IPS-NIHi7 (cell line): Measurements from ENCODE around the gene DAAM2.

ENCODE experiments used
- DNase-seq: peaks from one replicate; pipeline ENCODE4 v3.0.0; 2012; ENCODE audit warnings: mixed read lengths; ENCODE audit errors: extremely low spot score

Gene DAAM2

GRCh38 chr6:39787322-39787721 is 4.9 kb upstream of the DAAM2 start:
- no peak for DNase-seq

- DNase-seq, result no peak
Observed at GRCh38 chr6:39790772-39791171, 1.4 kb upstream of the DAAM2 start.

- DNase-seq, result peak; percentile 43
Observed at GRCh38 chr6:39791311-39791710, 865 bp upstream of the DAAM2 start.

GRCh38 chr6:39792540-39793450 is 619 bp downstream of the DAAM2 start:
- no peak for DNase-seq

GRCh38 chr6:39793516-39793915 is 1.3 kb downstream of the DAAM2 start:
- DNase-seq, result no peak

- no peak for DNase-seq
Observed at GRCh38 chr6:39794231-39794630, 2.1 kb downstream of the DAAM2 start.

- no peak for DNase-seq
Observed at GRCh38 chr6:39797751-39798150, 5.6 kb downstream of the DAAM2 start.

GRCh38 chr6:39800034-39801032 is 8.2 kb downstream of the DAAM2 start:
- DNase-seq, result no peak

GRCh38 chr6:39801456-39802251 is 9.5 kb downstream of the DAAM2 start:
- DNase-seq, result no peak

- DNase-seq, result no peak
Observed at GRCh38 chr6:39803872-39804271, 11.7 kb downstream of the DAAM2 start.

GRCh38 chr6:39804466-39805065 is 12.4 kb downstream of the DAAM2 start:
- no peak for DNase-seq

- DNase-seq, result no peak
Observed at GRCh38 chr6:39806278-39806677, 14.1 kb downstream of the DAAM2 start.

- no peak for DNase-seq
Observed at GRCh38 chr6:39808346-39808745, 16.2 kb downstream of the DAAM2 start.

- no peak for DNase-seq
Observed at GRCh38 chr6:39808964-39809363, 16.8 kb downstream of the DAAM2 start.

GRCh38 chr6:39811835-39812345 is 19.7 kb downstream of the DAAM2 start:
- no peak for DNase-seq

GRCh38 chr6:39812496-39812852 is 20.3 kb downstream of the DAAM2 start:
- DNase-seq, result no peak

GRCh38 chr6:39812853-39813533 is 20.8 kb downstream of the DAAM2 start:
- DNase-seq, result no peak

GRCh38 chr6:39814236-39814635 is 22.1 kb downstream of the DAAM2 start:
- DNase-seq, result no peak

- DNase-seq, result no peak
Observed at GRCh38 chr6:39815356-39815755, 23.2 kb downstream of the DAAM2 start.

GRCh38 chr6:39816747-39817146 is 24.6 kb downstream of the DAAM2 start:
- DNase-seq, result no peak
